GM12892 (cell line): Measurements from ENCODE around the gene VPS4B.
A peak's percentile ranks its signal among the peaks of the same experiment; 100 is the strongest.

Experiments
- DNase-seq: peaks from one replicate; pipeline ENCODE4 v3.0.0; 2011; ENCODE audit not compliant: insufficient read length
- FAIRE-seq: peaks from 2 replicates; lab custom pipeline; 2011; peaks lifted over from hg19 to GRCh38; lab: Jason Lieb, UNC
- POLR2A ChIP-seq: IDR thresholded peaks from 2 replicates; pipeline ENCODE4 v1.6.1; 2011; ENCODE audit warnings: low read depth, low read length, control low read depth
- POLR2AphosphoS5 ChIP-seq: IDR thresholded peaks from 2 replicates; pipeline ENCODE4 v1.6.1; 2011; ENCODE audit warnings: low read depth, low read length, control low read depth
- TAF1 ChIP-seq: IDR thresholded peaks from 2 replicates; pipeline ENCODE4 v1.6.1; 2011; ENCODE audit warnings: low read depth, mild to moderate bottlenecking, control low read depth, low read length, borderline replicate concordance

Gene VPS4B

DNA sequence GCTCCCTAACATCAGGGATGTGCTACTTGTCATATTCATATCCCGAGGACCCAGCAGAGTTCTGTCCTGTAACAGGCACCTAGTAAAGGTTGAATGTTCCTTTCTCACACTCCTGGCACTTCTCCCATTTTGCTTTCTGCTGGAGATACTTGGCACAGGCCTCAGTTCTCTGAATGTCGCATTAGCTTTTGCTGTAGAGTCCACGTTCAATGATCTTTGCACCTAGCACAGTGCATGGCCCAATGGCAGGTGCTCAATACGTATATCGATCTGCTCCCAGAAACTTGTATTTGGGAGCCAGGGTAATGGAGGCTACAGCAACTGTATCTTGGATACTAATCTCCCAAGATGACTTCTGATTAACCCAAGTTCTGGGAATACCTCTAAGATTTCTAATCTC is 24.8 kb upstream of the VPS4B start:
- no peak for DNase-seq
- FAIRE-seq: no peak

DNA sequence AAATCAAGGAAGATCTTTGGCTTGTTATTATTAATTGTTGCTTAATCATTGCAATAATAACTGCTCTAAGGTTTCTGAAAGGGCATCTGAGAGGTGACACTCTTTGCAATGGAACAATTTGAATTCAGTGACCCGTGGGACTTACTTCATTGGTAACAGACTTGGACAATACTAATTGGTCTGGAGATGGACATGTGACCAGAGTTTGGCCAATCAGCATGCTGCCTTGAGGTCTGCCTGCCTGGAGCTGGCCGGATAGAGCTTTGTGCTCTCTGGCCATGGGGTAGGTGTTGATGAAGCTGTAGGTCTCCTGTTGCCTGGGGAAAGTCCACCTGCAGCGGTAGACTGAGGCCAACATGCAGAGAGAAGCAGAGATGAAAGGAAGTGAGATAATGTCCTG is 24.0 kb upstream of the VPS4B start:
- TF ChIP-seq TAF1: no peak
- no peak for TF ChIP-seq POLR2AphosphoS5
- FAIRE-seq (no peak), DNase-seq (no peak)

More for the DNA sequence above, 24.8 kb upstream of the VPS4B start:
- TF ChIP-seq POLR2A (no peak), POLR2AphosphoS5 (no peak), TAF1 (no peak)

DNA sequence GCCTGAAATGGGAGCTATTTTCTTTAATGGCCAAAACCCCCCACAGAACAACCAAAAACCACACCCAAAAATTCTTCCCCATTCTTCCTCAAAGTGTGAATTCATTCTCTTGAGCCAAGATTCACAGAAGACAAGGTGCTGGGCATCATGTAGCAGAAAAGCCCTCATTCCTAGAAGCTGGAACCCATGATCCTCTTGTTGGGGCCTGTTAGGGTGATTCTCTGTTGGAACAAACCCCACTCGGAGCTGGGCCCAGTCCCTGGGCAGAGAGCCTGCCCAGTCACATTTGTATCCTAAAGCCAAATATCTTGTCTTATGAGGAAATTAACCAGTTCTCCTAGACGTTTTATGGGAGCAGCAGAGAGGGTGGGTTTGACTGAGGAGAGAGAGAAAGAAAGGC is 22.8 kb upstream of the VPS4B start:
- FAIRE-seq (no peak), DNase-seq (no peak)
- TF ChIP-seq POLR2AphosphoS5: no peak
- no peak for TF ChIP-seq POLR2A
- TF ChIP-seq TAF1: no peak

DNA sequence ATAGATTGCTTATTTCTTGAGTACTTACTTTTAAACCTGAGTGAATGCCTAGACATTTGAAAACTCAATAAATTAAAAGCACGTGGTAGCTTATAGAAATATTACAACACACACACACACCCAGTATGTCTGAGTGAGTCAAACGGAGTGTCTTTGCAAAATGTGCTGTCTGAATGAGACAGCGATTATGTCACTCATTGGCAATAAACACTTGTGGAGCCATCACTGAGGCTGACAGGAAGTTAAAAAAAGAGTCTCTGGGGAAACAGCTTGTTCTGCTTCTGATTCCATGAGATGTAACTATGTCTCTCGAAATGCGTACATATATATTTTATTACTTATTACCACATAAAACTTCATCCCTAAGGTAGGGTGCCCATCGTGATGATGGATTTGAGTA is 22.3 kb upstream of the VPS4B start:
- DNase-seq (no peak), FAIRE-seq (no peak)
- no peak for TF ChIP-seq POLR2AphosphoS5
- TF ChIP-seq TAF1: no peak

DNA sequence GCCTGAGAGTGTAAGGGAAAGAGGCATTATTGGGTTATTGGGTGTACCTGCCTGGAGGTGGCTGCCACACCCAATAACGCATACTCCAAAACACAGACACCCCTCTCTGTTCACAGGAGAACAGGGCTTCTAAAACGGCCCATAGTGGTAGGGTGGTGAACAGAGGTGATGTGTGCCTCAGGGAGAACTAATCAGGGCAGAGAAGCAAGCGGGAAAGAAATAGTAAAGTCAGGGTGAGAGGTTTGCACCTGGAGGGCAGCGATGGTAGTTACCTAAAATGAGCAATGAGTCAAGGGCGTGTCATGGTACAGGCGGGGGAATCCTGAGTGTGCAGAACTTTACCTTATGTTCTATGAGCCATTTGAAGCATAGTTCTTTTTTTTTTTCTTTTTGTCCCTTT is 21.6 kb upstream of the VPS4B start:
- FAIRE-seq (no peak), DNase-seq (no peak)
- no peak for TF ChIP-seq TAF1
- no peak for TF ChIP-seq POLR2AphosphoS5
- no peak for TF ChIP-seq POLR2A

DNA sequence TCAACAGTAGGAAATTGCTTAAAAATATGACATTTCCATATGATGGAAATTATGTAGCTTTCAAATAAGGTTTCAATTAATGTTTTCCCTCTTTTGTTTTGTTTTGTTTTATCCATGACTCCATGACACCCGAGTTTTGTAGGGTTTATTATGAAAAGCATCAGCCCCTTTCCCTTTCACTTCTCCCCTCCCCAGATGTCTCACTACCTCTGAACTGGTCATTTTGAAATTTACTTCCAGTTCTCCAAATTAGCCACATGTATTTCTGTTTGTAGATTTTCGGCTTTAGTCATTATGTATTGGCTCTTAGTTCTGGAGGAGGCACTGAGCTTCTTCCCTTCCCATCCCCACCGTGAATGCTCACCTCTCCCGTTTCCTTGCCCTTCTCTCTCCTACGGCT is 18.6 kb upstream of the VPS4B start:
- DNase-seq (no peak), FAIRE-seq (peak; percentile 30)
- TF ChIP-seq POLR2A (no peak), POLR2AphosphoS5 (no peak), TAF1 (no peak)

DNA sequence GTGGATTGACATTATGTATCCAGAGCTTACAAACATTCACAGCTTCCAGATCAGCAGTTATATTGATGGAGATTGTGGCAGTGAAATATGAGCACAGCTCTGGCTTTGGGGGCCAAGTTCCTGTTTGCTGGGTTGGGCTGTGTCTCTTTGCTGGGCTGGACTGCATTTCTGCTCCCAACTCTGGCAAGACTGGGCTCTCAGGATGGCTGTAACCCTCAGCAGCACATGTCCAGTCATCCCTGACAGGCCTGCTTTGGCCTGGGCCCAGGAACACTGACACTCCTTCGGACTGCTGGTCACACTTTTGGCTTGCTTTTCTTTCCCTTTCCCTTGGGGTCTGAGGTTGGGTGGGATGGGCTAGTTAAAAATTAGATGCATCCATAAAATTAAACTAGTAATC is 17.9 kb upstream of the VPS4B start:
- TF ChIP-seq POLR2AphosphoS5 (no peak), POLR2A (no peak), TAF1 (no peak)
- no peak for DNase-seq
- no peak for FAIRE-seq

DNA sequence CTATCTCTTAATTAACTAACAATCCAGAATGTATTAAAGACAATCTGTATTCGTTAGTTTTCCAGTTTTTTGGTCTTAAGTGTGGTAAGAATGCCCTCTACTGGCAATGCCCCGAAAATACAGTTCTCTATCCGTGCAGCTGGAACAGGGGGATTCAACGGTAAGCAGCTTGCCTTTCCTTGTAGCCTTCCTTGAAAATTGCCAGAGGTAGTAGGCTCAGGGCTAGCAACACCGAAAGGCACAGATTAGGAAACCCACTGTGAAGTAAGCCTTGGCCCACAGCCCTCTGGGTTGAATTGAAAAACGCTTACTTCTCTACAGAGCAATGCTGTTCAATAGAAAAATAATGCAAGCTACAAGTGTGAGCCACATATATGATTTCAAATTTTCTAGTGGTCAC is 17.1 kb upstream of the VPS4B start:
- peak; percentile 80 for FAIRE-seq
- TF ChIP-seq POLR2AphosphoS5: no peak
- TF ChIP-seq POLR2A: no peak
- no peak for TF ChIP-seq TAF1
- DNase-seq: no peak

DNA sequence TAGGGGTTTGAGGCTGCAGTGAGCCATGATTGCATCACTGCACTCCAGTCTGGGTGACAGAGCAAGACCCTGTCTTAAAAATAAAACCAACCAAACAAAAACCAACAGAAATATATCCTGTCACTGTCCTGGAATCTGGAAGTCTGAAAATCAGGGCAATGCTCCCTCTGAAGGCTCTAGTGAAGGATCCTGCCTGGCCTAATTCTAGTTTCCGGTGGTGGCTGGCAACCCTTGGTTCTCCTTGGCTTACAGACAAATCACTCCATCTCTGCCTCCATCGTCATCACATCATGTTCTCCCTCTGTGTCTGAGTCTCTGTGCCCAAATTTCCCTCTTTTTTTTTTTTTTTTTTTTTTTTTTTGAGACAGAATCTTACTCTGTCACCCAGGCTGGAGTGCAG is 15.9 kb upstream of the VPS4B start:
- no peak for DNase-seq
- FAIRE-seq: no peak
- TF ChIP-seq POLR2AphosphoS5: no peak
- no peak for TF ChIP-seq TAF1

DNA sequence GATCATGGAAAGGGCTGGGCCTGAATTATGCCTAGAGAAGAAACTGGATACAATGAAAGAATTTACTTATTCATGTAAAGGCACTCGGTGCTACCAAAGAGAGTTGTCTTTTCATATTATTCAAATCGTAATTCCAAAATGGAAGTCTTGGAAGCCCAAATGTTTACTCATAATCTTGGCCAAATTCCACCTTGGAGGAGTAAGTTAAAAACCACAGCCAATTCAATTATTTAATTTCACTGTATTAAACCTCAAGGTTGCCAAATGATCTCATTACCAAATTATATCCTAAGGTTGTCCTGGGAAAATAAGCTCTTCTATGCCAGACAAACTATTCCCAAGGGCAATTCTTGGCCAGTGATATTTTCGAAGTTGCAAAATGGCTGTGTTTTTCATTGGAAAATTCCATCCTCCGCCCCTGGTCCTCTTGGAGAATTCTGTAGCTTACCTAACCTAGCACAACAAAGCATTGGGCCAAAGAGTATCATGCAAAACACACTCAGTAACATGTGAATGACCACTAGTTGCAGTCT is 11.1 kb upstream of the VPS4B start:
- DNase-seq: no peak
- no peak for FAIRE-seq
- TF ChIP-seq TAF1: no peak
- TF ChIP-seq POLR2A: no peak

DNA sequence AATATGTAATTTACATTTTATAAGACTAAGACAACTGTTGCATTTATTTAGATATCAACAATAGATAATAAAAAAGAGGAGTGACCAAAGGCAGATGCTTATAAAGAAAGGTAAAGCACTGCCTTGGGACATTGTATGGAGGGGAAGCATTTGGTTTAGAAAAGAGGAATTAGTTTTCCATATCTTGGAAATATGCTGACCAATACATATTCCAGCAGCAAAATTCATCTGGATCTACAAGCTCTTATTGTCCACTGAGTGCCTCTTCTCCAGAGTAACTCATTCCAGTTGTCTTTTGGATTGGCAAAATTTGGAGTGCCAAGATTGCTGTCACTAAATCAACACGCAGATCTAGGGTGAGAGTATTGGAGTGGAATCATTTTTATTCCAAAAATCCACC is 8.9 kb upstream of the VPS4B start:
- FAIRE-seq (no peak), DNase-seq (no peak)
- TF ChIP-seq POLR2AphosphoS5 (no peak), TAF1 (no peak), POLR2A (no peak)

DNA sequence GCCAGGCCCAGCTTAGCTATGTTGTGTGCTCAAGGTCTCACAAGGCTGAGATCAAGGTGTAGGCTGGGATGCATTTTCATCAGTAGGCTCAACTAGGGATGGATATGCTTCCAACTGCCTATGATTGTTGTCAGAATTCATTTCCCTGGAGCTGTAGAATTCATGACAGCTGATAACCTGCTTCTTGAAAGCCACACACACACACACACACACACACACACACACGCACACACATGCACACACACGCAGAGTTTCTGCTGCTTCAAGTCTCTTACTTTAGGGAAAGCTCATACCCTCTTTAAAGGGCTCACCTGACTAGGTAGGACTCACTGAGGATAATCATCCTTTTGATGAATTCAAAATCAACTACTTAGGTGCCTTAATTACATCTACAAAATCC is 8.2 kb upstream of the VPS4B start:
- no peak for DNase-seq
- no peak for FAIRE-seq

DNA sequence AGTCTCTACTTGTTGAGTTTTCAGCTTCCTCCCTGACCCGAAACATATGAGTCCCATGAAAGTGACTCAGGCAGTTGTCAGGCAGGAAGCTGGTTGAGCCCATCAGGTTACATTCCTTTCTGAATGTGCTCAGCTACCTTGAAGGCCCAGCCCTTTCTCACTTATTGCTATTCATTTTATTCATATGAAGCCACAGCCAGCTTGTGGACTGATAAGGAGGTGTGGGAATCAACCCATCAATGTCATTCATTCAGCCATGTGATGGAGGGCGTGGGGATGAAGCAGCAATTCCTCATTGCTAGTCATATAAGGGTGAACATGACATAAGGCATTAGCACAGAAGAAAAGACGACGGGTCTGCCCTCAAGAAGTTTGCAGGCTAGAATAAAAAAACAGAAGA is 5.3 kb upstream of the VPS4B start:
- TF ChIP-seq POLR2AphosphoS5 (no peak), TAF1 (no peak), POLR2A (no peak)
- DNase-seq (no peak), FAIRE-seq (no peak)

More for the DNA sequence above, 8.2 kb upstream of the VPS4B start:
- TF ChIP-seq TAF1: no peak
- TF ChIP-seq POLR2AphosphoS5: no peak
- no peak for TF ChIP-seq POLR2A

DNA sequence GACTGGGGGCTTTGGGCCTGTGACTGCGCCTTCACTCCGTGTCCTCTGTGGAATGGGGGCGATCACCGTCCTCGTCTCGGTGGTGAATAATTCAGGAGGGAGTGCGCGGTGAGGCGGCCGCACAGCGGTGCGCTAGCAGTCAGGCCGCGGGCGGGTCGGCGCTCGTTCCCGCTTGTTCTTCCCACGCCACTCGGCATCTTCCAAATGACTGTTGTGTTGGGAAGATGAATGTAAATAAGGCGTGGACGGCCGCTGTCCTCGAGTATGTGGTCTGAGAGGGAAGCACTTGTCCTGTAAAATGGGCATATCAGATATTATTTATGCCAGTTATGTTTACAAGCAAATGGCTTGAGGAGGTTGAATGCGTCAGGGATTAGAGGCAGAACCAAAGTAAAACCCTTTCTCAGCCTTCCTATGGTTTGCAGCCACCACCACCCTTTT is 608 bp upstream of the VPS4B start:
- DNase-seq (no peak), FAIRE-seq (no peak)
- TF ChIP-seq TAF1 (no peak), POLR2AphosphoS5 (0 out of 2 replicates have a peak, but pooled peaks have one; percentile 13), POLR2A (no peak)
